HG03521 (cell line): ENCODE data around the gene MAP3K8.
"Not testable (repeated sequence)": the region's sequence is repeated elsewhere in the genome, so short reads cannot be mapped to it uniquely, and the experiment has no call there.

ENCODE experiments used
- ATAC-seq: cut with Tn5 transposase; IDR thresholded peaks from one replicate; pipeline ENCODE4 v1.9.1; 2021; ENCODE audit warnings: mild to moderate bottlenecking, moderate library complexity; ENCODE audit not compliant: unreplicated experiment

MAP3K8 gene

GRCh38 chr10:30443049-30443448 is 9.1 kb downstream of the MAP3K8 start:
- no peak for ATAC-seq

GRCh38 chr10:30445711-30446110 is 11.7 kb downstream of the MAP3K8 start:
- ATAC-seq = no peak

DNA sequence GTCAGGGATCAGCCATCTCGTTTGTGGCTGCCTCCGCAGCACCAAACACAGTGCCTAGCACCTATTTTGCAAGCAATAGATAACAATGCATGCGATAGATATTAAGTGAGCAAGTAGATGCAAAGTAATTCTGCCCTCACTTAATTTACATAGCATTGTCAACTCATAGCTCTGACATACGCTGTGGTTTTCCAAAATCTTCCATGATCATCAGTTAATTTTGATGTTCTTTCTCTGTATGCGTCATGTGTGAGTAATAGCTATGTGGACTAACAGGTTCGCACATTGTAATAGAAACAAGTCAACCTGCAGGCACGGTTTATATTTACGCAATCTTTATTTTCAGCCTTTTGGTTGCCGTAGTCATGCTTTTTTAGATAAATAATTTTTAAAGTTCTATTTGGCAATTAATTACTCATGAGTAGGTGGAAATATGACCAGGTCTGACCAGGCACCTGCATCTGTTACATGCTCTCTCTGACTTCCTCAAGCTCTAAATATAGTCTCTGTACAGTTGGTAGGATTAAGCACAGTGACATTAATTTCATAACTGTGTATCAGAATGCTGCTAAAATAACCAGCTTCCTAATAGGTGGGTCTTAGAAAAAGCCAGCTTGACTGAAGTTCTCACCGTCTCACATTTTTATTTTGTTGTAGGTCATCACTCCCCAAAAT is 13.3 kb downstream of the MAP3K8 start:
- ATAC-seq = no peak

DNA sequence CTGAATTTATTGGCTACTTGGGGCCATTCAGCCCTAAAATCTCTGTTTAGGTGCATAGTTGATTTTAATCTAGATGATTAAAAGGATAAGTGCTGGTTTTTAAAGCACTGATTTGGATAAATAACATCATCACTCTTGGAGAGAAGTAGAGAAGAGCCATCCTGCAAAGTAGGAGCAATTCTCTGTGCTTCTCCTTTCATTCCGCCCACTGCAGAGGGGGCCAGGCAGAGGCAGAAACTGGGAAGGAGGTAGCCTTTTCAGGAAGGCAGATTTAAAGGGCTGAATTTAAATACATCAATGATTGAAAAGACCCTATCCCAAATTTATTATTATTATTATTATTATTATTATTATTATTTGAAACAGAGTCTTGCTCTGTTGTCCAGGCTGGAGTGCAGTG is 14.1 kb downstream of the MAP3K8 start:
- ATAC-seq = no peak

DNA sequence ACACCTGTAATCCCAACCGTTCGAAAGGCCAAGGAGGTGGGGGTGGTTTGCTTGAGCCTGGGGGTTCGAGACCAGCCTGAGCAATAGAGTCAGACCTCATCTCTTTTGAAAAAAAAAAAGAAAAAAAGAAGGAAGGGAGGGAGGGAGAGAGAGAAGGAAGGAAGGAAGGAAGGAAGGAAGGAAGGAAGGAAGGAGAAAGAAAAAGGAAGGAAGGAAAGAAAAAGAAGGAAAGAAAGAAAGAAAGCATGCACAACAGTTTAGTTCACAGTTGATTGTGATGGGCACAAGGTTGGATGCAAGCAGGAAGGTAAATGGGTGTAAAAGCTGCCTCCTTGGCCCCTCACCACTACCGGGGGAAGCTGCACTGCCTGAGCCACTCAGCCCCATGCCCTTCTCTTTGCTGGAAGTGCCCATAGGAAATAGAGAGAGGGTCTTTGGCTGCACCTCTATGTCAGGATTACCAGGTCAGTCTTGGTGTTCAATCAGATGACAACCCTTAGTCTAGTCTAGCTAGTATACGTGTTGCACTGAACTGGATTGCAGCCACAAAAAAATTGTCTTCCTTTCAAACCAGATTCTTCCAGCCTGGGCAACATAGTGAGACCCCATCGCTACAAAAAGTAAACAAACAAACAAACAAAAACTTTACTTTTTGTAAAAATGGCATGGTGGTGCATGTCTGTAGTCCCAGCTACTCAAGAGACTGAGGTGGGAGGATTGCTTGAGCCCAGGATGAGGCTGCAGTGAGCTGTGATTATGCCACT is 20.0 kb downstream of the MAP3K8 start:
- ATAC-seq = no peak

DNA sequence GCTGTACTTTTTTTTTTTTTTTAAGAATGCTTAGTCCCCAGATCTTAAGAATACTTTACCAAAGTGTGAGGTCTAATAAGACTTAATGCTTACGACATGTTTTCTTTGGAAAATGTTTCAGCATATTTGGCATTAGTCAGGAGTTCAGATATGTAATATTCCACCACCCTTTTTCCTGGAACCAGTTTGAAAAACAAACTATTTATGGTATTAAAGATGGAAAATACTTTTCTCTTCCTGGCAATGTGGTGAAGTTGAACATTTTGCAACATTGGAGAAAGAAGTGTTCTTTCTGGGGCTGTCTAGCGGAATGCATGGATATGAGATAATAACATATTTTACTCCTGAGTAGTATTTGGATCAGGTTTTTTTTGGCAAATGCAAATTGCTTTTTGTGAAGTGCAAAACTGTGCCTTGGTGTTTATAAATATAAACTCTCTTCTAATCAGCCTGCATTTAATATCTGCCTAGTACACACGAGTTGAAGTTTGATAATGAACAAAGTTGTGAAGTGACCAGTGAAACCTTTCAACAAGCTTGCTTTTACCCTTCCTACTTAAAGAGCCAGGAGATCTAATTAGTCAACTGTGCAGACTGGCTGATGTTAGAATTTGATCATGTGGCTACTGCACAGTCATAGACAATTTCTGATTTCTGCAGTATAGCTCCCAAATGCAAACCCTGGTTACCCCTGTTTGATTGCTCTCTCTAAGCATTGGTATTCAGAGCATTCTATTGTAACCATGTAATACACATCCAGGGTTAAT is 20.9 kb downstream of the MAP3K8 start:
- no peak for ATAC-seq

DNA sequence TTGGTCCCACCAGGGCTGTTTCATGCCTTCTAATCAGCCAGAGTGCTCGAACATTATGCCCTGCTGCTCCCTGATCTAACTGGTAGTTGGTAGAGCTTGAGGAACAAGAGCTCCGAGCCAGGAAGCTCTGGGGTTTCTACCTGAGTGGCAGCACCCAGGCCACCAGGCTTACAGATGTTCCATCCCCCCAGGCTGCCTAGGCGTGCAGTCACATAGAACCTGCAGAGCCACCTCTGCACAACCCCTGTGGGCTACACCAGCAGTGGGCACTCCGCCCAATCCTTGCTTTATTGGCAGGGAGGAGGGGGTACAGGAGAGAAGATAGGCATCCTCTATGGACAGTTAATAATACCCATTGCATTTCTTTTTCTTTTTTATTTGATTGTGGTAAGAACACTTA is 21.8 kb downstream of the MAP3K8 start:
- peak; percentile 39 for ATAC-seq

GRCh38 chr10:30456266-30456665 is 22.3 kb downstream of the MAP3K8 start:
- ATAC-seq = peak; percentile 66

DNA sequence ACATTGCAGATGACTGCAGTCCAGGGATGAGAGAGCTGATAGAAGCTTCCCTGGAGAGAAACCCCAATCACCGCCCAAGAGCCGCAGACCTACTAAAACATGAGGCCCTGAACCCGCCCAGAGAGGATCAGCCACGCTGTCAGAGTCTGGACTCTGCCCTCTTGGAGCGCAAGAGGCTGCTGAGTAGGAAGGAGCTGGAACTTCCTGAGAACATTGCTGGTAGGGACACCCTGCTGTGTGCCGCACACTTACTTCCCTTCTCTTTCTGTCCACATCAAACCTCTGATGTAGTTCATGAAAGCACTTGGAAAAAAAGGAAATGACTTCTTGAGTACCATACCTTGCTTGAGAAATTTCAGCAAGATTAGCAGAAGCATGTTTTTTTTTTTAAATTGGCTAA is 25.3 kb downstream of the MAP3K8 start:
- no peak for ATAC-seq

GRCh38 chr10:30460121-30460520 is 26.1 kb downstream of the MAP3K8 start:
- ATAC-seq = no peak

DNA sequence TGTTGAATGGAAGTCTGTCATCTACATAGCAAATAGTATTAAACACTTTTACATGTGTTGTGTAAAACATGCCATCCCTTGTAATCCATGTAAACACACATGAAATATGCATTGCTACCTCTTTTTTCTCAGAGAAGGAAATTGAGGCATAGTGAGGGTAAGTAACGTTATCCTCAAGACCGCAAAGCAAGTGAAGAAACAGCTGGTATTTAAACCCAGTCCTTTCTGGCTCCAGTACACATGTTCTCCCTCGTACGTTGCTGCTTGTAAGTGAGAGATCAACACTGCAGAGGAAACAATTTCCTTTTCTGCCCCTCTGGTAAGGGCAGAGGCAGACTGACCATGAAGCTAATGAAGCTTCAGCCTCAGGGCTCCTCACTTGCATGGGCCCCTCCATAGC is 28.5 kb downstream of the MAP3K8 start:
- no peak for ATAC-seq

GRCh38 chr10:30463944-30464451 is 30.0 kb downstream of the MAP3K8 start:
- ATAC-seq = no peak

GRCh38 chr10:30464675-30465074 is 30.7 kb downstream of the MAP3K8 start:
- ATAC-seq = no peak

GRCh38 chr10:30466445-30466844 is 32.5 kb downstream of the MAP3K8 start:
- no peak for ATAC-seq

DNA sequence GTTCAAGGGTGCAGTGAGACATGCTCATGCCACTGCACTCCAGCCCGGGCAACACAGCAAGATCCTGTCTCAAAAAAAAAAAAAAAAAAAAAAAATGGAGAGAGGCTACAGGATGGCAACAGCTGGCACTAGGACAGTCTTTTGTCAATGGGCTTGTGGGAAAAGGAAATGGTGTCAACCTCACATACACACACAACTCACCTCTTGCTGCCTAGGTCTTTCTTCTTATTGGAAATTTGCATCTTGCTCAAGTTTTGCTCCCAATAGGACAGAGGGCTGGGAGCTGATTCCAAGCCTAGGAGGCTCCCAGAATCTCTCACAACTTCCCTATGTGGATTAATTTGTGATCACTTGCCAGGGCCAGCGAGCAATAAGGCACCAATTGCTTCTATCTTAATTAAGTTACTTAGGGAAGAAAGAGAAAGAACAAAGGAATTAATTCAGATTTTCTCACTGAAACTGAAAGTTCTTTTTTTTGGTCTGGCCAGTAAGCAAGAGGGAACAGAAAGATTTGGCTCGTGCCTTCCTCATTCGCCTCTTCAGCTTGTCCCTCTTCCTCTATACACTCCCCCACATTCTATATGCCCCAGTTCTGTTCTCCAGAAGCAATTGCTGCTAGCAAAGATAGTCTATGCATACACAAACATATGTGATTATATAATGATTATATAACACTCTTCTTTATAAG is 33.8 kb downstream of the MAP3K8 start:
- ATAC-seq = no peak

DNA sequence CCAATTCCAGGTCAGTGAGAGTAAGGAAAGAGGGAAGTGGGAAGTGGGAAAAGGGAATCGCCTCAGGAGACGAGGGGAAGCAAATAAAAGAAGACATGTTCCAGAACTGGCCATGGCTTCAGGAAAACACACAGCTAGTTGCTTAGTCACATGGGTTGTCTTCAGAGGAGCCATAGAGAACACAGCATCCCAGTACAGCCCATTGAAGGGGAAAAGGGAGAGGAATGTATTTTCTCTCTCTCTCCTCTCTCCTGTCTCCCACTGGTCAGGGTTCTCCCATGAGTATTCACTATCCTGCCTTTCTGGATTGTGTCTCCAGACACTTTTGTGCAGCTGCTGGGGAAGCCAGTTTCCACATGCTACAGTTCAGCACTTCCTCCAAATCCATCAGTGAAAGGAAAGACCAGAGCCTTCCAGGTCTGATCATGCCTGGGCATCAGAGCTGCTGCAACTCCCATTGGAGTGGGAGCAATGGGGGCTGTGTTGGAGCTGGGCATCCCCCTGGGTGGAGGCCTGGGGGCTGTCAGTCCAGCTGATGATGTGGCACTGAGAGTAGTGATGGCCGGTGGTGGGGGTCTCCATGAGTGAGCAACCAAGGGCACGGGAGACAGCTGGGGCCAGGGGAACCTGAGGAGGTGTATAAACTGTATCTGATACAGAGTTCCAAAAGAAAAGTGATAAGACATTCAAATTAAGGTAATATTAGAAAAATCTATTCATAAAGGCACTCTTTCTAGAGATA is 38.6 kb downstream of the MAP3K8 start:
- no peak for ATAC-seq

- not testable (repeated sequence) for ATAC-seq
Measured at GRCh38 chr10:30475515-30475914, 41.5 kb downstream of the MAP3K8 start.

DNA sequence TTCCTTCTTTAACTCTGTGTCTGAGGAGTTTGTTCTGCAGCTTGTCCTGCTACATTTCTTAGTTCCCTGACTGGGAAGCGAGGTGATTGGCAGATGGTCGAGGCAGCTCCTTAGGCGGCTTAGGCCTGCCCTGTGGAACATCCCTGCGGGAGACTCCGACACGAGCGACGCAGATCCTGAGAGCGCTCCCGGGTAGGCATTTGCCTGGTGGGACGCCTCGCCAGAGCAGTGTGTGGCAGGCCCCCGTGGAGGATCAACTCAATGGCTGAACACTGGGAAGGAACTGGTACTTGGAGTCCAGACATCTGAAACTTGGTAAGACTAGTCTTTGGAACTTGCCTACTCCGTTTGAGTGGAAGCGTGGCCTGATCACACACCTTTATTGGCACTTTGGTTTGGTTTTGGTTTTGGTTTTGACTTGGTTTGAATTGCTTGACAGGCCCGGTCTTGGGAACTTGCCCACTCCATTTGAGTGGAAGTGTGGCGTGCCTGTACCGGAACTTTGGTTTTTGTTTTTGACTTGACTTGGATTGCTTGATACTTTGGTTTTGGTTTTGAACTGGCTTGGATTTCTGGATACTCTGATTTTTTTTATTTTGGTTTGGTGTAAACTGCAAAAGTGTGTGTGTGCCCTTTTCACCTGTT is 42.6 kb downstream of the MAP3K8 start:
- no peak for ATAC-seq

- ATAC-seq = not testable (repeated sequence)
Measured at GRCh38 chr10:30479513-30479912, 45.5 kb downstream of the MAP3K8 start.

DNA sequence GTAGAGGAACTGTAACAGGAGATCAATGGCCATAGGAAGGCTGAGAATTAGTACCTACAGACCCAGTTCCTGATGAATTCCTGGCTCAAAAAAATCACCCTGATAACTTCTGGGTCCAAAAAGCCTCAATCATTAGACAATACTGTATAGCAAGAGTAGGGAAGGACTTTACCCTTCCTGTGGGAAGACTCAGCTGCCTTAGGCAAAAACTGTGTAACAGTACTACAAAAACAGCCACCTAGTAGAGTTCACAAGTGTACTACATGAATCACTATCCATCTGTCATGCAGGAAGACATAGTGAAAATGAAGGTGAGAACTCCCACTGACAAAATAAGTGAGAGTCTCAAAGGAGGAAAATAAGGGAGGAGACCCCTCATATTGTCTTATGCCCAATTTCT is 47.6 kb downstream of the MAP3K8 start:
- no peak for ATAC-seq
